ENCODE results near the gene TMEM198.

DNA sequence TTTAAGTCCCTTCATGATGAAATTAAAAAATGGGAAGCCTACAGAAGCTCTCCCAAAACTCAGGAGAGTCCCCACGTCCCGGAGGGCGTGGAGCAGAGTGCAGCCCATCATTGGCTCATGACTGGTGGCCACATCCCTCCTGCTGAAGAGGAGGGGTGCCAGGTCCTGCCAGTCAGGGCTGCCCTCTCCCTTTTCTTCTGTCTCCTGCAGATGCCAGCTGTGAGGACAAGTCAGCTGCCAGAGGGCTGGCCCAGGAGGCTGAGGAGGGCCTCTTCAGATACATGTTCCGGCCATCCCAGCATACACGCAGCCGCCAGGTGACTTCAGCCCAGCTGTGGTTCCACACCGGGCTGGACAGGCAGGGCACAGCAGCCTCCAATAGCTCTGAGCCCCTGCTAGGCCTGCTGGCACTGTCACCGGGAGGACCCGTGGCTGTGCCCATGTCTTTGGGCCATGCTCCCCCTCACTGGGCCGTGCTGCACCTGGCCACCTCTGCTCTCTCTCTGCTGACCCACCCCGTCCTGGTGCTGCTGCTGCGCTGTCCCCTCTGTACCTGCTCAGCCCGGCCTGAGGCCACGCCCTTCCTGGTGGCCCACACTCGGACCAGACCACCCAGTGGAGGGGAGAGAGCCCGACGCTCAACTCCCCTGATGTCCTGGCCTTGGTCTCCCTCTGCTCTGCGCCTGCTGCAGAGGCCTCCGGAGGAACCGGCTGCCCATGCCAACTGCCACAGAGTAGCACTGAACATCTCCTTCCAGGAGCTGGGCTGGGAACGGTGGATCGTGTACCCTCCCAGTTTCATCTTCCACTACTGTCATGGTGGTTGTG lies 30.9 kb downstream of the TMEM198 start:
- TF ChIP-seq, protein P1, sequence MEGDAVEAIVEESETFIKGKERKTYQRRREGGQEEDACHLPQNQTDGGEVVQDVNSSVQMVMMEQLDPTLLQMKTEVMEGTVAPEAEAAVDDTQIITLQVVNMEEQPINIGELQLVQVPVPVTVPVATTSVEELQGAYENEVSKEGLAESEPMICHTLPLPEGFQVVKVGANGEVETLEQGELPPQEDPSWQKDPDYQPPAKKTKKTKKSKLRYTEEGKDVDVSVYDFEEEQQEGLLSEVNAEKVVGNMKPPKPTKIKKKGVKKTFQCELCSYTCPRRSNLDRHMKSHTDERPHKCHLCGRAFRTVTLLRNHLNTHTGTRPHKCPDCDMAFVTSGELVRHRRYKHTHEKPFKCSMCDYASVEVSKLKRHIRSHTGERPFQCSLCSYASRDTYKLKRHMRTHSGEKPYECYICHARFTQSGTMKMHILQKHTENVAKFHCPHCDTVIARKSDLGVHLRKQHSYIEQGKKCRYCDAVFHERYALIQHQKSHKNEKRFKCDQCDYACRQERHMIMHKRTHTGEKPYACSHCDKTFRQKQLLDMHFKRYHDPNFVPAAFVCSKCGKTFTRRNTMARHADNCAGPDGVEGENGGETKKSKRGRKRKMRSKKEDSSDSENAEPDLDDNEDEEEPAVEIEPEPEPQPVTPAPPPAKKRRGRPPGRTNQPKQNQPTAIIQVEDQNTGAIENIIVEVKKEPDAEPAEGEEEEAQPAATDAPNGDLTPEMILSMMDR (IDR thresholded peaks at IDR 0.05) = no peak
- no peak for TF ChIP-seq POLR2AphosphoS5 (IDR thresholded peaks at IDR 0.05)
- TF ChIP-seq POLR2A (IDR thresholded peaks at IDR 0.05) = no peak
